ENCODE results near the gene TMEM9. TPM values are rescaled to one million over a fixed set of nuclear protein-coding genes. Genes with fewer than 3 reads are reported as not detected.

The TMEM9 gene
- total and polyA plus RNA-seq, 4 donors = 94.4 to 179 (median 141) TPM

Other genes starting within 250 kb of the TMEM9 start
- gene KIF21B, start 130.8 kb downstream of the TMEM9 start, total RNA-seq = 10 to 100 TPM; 29.9 to 37.8 TPM
- gene KIF21B, start 130.8 kb downstream of the TMEM9 start, polyA plus RNA-seq (ENCODE audit: insufficient read length in 2 of 2) = 100 to 1,000 TPM; 102 to 104 TPM
- under 1 TPM; 0.20 to 0.33 TPM for gene CACNA1S, start 42.0 kb downstream of the TMEM9 start, total RNA-seq
- gene CACNA1S, start 42.0 kb downstream of the TMEM9 start, polyA plus RNA-seq (ENCODE audit: insufficient read length in 2 of 2) = under 1 TPM; 0.16 to 0.23 TPM
- gene ASCL5, start 27.3 kb downstream of the TMEM9 start, total RNA-seq = under 1 TPM in 1 of 2 donors, not detected in 1; 0.17 TPM
- 1 to 10 TPM in 1 of 2 donors, under 1 TPM in 1; 0.95 to 1.3 TPM for gene ASCL5, start 27.3 kb downstream of the TMEM9 start, polyA plus RNA-seq (ENCODE audit: insufficient read length in 2 of 2)
- gene IGFN1, start 36.4 kb upstream of the TMEM9 start, total RNA-seq = 1 to 10 TPM; 2.0 to 3.8 TPM
- 10 to 100 TPM in 1 of 2 donors, 1 to 10 TPM in 1; 2.8 to 10.4 TPM for gene IGFN1, start 36.4 kb upstream of the TMEM9 start, polyA plus RNA-seq (ENCODE audit: insufficient read length in 2 of 2)
- gene PKP1, start 129.0 kb upstream of the TMEM9 start, total RNA-seq = under 1 TPM; 0.22 to 0.99 TPM
- gene PKP1, start 129.0 kb upstream of the TMEM9 start, polyA plus RNA-seq (ENCODE audit: insufficient read length in 2 of 2) = 1 to 10 TPM in 1 of 2 donors, under 1 TPM in 1; 0.98 to 1.2 TPM
- gene TNNT2, start 223.2 kb upstream of the TMEM9 start, total RNA-seq = 10 to 100 TPM in 1 of 2 donors, 1 to 10 TPM in 1; 1.4 to 23.4 TPM
- 1 to 10 TPM; 1.9 to 7.3 TPM for gene TNNT2, start 223.2 kb upstream of the TMEM9 start, polyA plus RNA-seq (ENCODE audit: insufficient read length in 2 of 2)
- gene LAD1, start 244.8 kb upstream of the TMEM9 start, total RNA-seq = under 1 TPM; 0.17 to 0.30 TPM
- under 1 TPM; 0.40 to 0.50 TPM for gene LAD1, start 244.8 kb upstream of the TMEM9 start, polyA plus RNA-seq (ENCODE audit: insufficient read length in 2 of 2)

Data from spinal cord (tissue), 4 donors.